ENCODE measurements around the gene MRPL27. TPM values are rescaled to one million over a fixed set of nuclear protein-coding genes. Genes with fewer than 3 reads are reported as not detected.
"Not testable (repeated sequence)": the region's sequence is repeated elsewhere in the genome, so short reads cannot be mapped to it uniquely, and the experiment has no call there.

The MRPL27 gene
- total RNA-seq, 4 donors from 2014 or later: 48.9 to 71.0 (median 61.7) TPM

- DNase-seq (ENCODE audit: low spot score) (no peak), ATAC-seq (ENCODE audit: low FRiP score) (no peak)
- no peak for TF ChIP-seq CTCF (IDR thresholded peaks at IDR 0.05)
These were observed 34.9 kb upstream of the MRPL27 start for GRCh38 chr17:50407921-50408320.

GRCh38 chr17:50406578-50406977 lies 33.6 kb upstream of the MRPL27 start:
- DNase-seq (ENCODE audit: low spot score): no peak
- TF ChIP-seq CTCF (IDR thresholded peaks at IDR 0.05): no peak
- ATAC-seq (ENCODE audit: low FRiP score): no peak

- ATAC-seq (ENCODE audit: low FRiP score); DNase-seq (ENCODE audit: low spot score): not testable (repeated sequence)
These were observed 32.4 kb upstream of the MRPL27 start for GRCh38 chr17:50405351-50405750.

- not testable (repeated sequence) for ATAC-seq (ENCODE audit: low FRiP score); DNase-seq (ENCODE audit: low spot score)
These were observed 26.6 kb upstream of the MRPL27 start for GRCh38 chr17:50399591-50399990.

GRCh38 chr17:50398672-50399071 lies 25.7 kb upstream of the MRPL27 start:
- ATAC-seq (ENCODE audit: low FRiP score); DNase-seq (ENCODE audit: low spot score): not testable (repeated sequence)

GRCh38 chr17:50397919-50398285 lies 24.9 kb upstream of the MRPL27 start:
- no peak for DNase-seq (ENCODE audit: low spot score)
- TF ChIP-seq CTCF (IDR thresholded peaks at IDR 0.05): no peak
- no peak for ATAC-seq (ENCODE audit: low FRiP score)

- ATAC-seq (ENCODE audit: low FRiP score): peak; percentile 97
- peak; percentile 81 for DNase-seq (ENCODE audit: low spot score)
- TF ChIP-seq CTCF (IDR thresholded peaks at IDR 0.05): peak in 2 of 3 donors; percentile 40 to 79
These were observed 24.3 kb upstream of the MRPL27 start, which contains the start of gene LRRC59 for GRCh38 chr17:50397111-50397918. Gene LRRC59 (minus strand): TSS chr17:50397523. CDS start chr17:50397317, 206 bp downstream.

GRCh38 chr17:50396261-50397110 lies 23.5 kb upstream of the MRPL27 start:
- no peak for TF ChIP-seq CTCF (IDR thresholded peaks at IDR 0.05)
- peak; percentile 36 for DNase-seq (ENCODE audit: low spot score)
- ATAC-seq (ENCODE audit: low FRiP score): peak; percentile 80
